ENCODE measurements around the gene TLR4.

Gene TLR4

DNA sequence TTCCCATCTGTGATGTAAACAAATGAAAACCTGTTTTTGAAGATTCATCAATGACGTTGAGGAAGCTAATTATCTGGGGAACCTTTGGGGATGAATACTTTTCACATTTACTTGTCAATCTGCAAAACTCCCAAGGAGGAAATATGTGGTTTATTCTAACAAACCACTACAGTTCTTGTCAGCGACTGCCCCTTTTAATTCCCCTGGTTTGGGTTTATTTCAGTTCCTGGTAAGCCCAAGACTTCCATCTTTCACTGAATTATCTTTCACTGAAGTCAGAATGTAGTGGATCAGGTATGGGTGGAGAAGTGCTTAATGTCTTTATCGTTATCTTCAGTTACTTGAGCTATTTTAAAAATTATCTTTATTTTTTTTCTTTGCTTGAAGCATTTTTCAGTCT, 40.2 kb downstream of the TLR4 start:
- no peak overlapping the region for H3K4me3 ChIP-seq (ENCODE audit: low read depth, low read length)
- TF ChIP-seq, protein P1, sequence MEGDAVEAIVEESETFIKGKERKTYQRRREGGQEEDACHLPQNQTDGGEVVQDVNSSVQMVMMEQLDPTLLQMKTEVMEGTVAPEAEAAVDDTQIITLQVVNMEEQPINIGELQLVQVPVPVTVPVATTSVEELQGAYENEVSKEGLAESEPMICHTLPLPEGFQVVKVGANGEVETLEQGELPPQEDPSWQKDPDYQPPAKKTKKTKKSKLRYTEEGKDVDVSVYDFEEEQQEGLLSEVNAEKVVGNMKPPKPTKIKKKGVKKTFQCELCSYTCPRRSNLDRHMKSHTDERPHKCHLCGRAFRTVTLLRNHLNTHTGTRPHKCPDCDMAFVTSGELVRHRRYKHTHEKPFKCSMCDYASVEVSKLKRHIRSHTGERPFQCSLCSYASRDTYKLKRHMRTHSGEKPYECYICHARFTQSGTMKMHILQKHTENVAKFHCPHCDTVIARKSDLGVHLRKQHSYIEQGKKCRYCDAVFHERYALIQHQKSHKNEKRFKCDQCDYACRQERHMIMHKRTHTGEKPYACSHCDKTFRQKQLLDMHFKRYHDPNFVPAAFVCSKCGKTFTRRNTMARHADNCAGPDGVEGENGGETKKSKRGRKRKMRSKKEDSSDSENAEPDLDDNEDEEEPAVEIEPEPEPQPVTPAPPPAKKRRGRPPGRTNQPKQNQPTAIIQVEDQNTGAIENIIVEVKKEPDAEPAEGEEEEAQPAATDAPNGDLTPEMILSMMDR (IDR thresholded peaks at IDR 0.05; ENCODE audit: low read depth, low read length): no peak

DNA sequence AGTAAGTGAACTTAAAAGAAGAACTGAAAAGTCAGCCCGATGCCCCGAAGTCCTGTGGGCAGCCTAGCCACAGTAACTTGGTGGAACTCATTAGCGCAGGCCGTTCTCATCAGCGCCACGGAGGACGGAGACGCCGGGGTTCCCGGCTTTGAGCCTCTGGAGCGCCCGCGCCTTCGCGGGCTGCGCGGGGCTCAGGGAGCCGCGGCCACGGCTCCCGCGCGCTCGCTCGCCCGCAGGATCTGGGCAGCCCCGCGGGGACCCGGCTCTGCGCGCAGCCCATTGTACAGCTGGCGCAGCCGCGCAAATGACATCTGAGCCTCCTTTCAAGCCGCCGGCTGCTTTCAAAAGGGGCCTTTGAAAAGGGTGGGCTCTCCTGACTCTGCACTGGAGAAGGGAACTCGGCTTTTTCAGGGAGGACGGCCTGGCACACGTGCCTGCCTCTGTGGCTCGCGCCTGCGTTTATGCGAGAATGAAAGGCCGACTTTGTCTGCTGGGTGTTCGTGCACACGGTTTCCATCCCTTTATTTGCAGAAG, 40.7 kb downstream of the TLR4 start:
- no peak overlapping the region for H3K4me3 ChIP-seq (ENCODE audit: low read depth, low read length)
- TF ChIP-seq, protein P1 (IDR thresholded peaks at IDR 0.05; ENCODE audit: low read depth, low read length): no peak

DNA sequence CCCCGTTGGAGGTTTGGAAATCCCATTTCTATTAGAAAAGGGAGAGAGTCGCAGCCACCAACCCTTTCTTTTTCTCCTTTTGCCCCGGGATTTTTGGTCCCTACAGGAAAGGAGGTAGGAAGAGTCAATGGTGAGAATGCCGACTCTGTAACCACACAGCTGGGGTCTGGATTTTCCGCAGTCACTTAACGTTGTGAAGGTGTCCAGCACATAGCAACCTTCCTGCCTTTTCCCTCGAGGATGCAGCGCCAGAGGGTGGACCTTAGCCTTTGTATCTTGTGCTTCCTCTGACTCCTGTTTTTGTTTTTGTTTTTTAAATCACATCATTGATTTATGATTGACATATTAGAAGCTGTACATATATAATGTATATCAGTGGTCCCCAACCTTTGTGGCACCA, 41.4 kb downstream of the TLR4 start:
- TF ChIP-seq, protein P1 (IDR thresholded peaks at IDR 0.05; ENCODE audit: low read depth, low read length): no peak
- H3K4me3 ChIP-seq (ENCODE audit: low read depth, low read length): no peak overlapping the region

DNA sequence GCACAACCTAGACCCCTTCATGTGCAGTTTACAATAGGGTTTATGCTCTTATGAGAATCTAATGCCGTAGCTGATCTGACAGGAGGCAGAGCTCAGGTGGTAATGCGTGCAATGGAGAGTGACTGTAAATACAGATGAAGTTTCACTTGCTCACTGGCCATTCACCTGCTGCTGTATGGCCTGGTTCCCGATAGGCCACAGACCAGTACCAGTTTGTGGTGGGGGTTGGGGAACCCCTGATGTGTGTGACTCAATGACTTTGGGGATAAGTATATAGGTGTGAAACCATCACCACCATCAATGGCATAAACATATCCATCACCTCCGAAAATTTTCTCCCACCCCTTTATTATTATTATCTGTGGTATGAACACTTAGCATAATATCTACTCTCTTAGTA, 42.1 kb downstream of the TLR4 start:
- TF ChIP-seq, protein P1 (IDR thresholded peaks at IDR 0.05; ENCODE audit: low read depth, low read length): no peak
- H3K4me3 ChIP-seq (ENCODE audit: low read depth, low read length): no peak overlapping the region

DNA sequence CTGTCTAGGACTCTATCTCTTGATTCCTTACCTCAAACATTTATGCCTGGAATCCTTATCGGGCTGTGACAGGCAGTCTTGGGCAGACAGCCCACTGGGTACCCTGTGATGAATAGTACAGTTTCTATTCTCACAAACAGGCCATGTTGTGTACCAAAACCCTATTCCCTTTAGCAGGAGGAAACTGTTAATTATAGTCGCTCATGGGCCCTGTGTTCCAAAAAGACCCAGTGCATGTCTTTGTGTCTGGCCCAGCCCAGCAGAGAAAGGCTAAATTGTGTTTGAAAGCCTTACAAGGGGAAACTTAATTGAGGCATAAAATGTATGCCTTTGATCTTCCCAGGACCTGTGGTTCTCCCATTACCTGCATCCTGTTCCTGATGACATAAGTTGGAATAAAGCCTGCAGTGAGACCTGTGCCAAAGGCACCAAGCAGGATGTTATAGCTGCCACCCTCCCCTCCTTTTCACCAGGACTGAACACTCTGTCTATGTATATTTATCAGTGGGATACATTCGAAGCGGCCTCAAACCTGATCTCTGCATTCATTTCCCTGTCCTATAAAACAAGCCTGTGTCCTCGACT, 43.3 kb downstream of the TLR4 start:
- TF ChIP-seq, protein P1 (IDR thresholded peaks at IDR 0.05; ENCODE audit: low read depth, low read length): no peak
- no peak overlapping the region for H3K4me3 ChIP-seq (ENCODE audit: low read depth, low read length)

DNA sequence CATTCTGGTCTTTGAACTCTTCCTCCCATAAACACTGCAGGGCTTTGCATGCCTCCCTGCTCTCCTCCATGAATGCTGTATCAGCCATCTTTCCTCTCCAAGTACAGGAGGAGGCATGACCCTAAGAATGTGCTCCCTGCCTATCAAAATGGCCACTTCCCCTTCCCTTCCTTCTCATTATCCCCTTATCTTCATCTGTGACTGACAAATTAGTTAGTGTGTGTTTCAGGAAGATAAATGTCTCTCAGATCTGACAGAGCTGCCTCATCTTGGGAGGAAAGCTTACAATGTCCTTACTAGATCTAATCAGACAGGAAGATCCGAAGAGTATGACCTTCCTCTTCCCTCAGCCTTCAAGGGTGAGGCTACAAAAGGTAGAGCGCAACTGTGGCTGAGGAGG, 46.2 kb downstream of the TLR4 start:
- TF ChIP-seq, protein P1 (IDR thresholded peaks at IDR 0.05; ENCODE audit: low read depth, low read length): no peak
- H3K4me3 ChIP-seq (ENCODE audit: low read depth, low read length): no peak overlapping the region

DNA sequence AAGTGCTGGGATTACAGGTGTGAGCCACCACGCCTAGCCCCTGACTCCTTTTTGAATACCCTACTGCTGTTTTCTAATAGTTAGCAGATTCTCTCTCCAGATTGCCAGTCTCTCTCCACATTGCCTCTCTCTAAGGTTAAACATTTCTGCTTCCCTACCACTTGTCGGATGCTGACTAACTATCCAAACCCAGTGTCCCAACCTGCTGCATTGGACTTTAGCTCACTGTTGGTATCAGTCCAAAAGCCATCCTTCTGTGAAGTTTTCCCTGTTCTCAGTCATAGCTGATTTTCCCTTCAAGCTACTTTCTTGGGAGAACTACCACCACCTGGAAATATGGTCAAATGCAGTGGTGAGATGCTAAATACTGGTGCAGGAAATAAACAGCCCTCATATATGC, 48.7 kb downstream of the TLR4 start:
- TF ChIP-seq, protein P1 (IDR thresholded peaks at IDR 0.05; ENCODE audit: low read depth, low read length): no peak
- H3K4me3 ChIP-seq (ENCODE audit: low read depth, low read length): no peak overlapping the region

Measured in WI38 (cell line).